ENCODE data around the gene RCBTB1.
A peak's percentile ranks its signal among the peaks of the same experiment; 100 is the strongest.
"Not testable (repeated sequence)": the region's sequence is repeated elsewhere in the genome, so short reads cannot be mapped to it uniquely, and the experiment has no call there.

Gene RCBTB1

GRCh38 chr13:49604570-49604969 lies 19.2 kb upstream of the RCBTB1 start:
- DNase-seq (ENCODE audit: low read depth): no peak

GRCh38 chr13:49602615-49603014 lies 17.3 kb upstream of the RCBTB1 start:
- not testable (repeated sequence) for DNase-seq (ENCODE audit: low read depth)

DNA sequence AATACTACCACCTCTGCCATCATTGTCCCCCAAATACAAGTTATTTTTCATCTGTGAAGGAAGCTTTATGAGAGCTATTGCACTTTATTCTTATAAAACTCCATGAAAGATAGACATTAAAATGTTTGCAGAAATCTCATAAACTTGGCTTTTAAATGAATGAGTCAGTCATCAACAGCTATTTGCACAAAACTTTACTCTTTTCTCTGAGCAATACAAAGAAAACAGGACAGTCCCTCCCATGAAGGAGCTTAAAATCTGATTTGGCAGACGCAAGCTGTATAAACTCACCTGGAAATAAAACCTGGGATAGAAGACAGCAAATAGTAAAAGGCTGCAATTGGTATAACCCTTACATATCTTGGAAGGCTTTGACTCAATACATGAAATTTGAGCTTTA lies 16.6 kb upstream of the RCBTB1 start:
- no peak for DNase-seq (ENCODE audit: low read depth)

DNA sequence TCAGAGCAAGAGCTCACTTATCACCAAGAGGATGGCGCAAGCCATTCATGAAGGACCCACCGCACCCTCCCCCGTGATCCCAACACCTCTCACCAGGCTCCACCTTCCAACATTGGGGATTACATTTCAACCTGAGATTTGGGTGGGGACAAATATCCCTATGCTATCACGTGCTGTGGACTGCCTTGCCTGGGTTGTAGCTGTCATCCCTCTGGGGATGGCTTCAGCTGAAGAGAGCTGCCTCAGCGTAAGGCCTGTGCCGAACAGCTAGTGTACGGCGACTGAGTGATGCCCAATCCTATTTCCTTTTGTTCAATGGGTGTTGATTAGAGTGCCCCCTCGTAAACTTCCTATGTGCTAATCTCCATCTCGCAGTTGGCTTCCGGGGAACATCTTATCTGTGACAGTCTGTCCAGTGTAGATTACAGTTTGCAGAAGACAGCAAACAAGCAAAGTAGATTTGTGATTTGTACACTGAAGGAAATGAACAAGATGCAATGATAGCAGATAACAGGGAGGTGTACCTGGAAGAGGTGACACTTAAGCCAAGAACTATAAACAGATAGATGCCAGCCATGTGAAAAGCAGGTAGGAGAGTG lies 11.8 kb upstream of the RCBTB1 start:
- no peak for DNase-seq (ENCODE audit: low read depth)

DNA sequence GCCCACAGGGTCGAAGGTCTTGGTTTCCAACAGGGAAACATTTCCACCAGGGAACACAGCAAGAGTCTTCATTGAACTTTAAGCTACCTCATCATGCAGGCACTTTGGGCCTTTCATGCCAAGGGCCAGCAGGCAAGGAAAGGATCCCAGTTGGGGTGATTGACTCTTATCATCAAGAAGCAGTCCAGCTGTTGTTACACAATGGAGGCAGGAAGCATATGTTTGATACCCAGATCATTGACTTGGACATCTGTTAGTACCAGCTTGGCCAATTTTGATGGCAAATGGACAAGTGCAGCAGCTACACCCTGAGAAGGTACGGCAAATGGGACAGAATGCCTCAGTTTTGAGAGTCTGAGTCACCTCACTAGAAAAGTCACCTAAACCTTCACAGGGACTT lies 10.9 kb upstream of the RCBTB1 start:
- DNase-seq (ENCODE audit: low read depth): no peak

GRCh38 chr13:49594576-49594975 lies 9.2 kb upstream of the RCBTB1 start:
- DNase-seq (ENCODE audit: low read depth): no peak

DNA sequence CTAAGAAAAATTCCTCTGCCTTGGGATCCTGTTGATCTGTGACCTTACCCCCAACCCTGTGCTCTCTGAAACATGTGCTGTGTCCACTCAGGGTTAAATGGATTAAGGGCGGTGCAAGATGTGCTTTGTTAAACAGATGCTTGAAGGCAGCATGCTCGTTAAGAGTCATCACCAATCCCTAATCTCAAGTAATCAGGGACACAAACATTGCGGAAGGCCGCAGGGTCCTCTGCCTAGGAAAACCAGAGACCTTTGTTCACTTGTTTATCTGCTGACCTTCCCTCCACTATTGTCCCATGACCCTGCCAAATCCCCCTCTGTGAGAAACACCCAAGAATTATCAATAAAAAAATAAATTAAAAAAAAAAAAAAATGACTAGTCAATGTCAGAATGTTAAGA lies 8.5 kb upstream of the RCBTB1 start:
- not testable (repeated sequence) for DNase-seq (ENCODE audit: low read depth)

- not testable (repeated sequence) for DNase-seq (ENCODE audit: low read depth)
These were observed 5.4 kb upstream of the RCBTB1 start for GRCh38 chr13:49590714-49591113.

- peak; percentile 54 for DNase-seq (ENCODE audit: low read depth)
These were observed 2.0 kb upstream of the RCBTB1 start for GRCh38 chr13:49587311-49587847.

DNA sequence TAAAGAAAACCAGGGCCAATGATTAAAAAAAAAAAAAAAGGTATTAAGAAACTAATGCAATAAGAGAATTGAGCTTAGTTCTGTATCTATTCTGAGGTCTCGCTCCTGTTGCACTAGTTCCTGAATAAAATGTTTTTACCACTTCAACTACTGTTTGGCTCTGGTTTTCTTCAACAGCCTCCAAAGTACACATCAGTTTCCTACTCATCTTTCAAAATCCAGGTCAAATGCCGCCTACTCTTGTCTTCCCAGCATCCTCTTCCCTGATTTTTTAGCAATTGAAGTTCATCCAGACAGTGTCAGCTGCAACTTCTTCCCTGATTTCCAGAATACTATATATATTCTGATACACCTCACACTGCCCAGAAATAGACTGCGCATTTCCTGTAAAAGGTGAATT lies 1.4 kb upstream of the RCBTB1 start:
- DNase-seq (ENCODE audit: low read depth): no peak

DNA sequence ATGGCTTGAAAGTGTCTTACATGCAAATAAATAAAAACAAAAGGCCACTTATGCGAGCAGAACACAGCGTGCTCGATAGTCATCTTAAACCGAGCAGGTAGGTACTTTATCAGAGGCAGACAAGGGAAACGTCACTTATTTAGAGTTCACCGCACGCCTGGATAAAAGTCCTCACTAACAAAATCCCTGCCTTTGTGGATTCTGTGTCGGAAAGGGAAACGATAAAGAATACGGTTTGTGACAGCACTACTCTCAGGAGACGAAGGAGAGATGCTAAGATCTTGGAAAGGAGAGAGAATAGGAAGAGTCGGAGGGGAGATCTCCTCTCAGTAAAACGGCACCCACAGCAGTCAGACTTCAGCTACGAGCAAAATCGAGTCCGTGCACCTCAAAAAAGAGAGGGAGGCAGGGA lies 581 bp downstream of the RCBTB1 start:
- no peak for DNase-seq (ENCODE audit: low read depth)

DNA sequence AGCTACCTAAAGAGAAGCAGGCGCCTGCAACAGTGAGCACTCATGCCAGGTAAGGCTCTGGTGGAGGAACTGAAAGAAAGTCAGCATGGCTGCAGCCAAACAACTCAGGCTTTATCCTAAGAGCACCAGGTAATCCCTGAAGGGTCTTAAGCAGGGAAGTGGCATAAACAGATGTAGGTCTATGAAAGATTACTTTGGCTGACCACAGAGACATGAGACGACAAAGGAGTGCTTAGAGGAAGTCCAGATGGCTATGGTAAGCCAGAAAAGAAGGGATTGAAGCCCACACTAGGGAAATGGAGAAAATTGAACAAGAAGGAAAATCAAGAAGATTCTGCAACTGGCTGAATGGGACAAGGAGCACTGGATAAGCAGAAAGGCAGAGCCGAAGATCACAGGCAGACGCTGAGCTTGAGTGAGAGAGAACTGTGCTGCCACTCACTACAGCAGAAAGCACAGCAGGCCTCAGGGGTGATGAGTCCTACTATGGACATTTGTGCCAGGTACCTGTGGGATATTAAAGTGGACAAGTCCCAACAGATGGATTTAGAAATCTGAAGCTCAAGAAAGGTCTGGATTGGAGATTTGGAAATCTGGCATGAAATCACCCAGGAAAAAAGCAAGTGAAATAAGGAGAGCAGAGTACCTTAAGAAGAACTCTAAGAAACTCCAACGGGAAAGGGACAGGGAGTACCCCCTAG lies 4.2 kb downstream of the RCBTB1 start:
- no peak for DNase-seq (ENCODE audit: low read depth)

- DNase-seq (ENCODE audit: low read depth): no peak
These were observed 5.9 kb downstream of the RCBTB1 start for GRCh38 chr13:49579501-49579900.

DNA sequence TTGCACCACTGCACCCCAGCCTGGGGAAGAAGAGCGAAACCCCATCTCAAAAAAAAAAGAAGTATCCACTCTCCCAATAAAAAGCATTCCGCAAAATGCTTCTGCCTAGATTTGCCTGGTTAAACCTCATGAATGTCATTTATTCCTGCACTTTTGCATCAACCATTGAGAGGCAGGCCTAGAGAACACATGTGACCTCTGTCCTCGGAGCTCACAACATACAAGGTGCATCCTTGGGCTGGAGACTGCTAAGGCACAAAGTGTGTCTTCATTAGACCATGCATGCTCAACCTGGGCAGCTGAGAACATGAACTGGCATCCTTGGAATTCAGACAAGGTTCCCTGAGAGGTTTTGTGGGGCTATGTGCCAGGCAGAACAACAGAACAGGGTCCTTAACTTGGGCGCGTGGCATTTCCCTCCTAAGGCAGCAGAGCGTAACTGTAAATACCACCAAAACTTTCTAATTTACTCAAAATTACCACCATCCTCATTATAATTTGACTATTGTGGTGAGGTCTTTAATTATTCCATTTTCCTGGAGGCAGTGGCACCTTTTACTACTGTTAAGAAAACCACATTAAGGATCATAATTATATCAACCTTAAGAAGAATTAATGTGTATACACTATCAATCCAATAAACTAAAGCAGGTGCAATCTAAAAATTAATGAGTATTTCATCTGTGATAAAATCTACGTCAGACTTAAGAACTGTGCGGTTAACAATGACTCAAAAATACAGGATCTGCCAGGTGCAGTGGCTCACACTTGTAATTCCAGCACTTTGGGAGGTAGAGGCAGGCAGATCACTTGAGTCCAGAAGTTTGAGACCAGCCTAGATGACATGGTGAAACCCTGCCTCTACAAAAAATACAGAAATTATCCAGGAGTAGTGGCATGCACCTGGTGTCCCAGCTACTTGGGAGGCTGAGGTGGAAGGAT lies 13.8 kb downstream of the RCBTB1 start:
- DNase-seq (ENCODE audit: low read depth): no peak

GRCh38 chr13:49569993-49570689 lies 15.2 kb downstream of the RCBTB1 start:
- DNase-seq (ENCODE audit: low read depth): no peak

- no peak for DNase-seq (ENCODE audit: low read depth)
These were observed 17.9 kb downstream of the RCBTB1 start for GRCh38 chr13:49567491-49567890.

DNA sequence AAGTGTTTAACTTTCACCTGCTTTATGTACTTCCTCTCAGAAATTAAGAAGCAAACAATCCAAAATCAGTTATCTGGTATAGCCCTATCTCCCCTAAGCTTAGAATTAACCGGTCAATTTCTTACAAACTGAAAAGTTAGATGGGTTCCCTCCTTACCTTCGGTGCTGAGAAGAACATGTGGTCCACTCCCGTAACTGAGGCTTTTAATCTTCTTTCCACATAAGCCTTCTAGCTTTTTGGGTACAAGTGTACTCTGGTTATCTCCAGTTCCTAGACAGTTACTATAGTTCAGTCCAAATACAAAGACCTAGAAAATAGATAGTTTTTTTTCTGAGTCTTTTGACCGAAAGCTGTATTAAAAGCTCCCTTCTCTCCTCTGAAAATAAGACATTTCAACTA lies 18.9 kb downstream of the RCBTB1 start:
- no peak for DNase-seq (ENCODE audit: low read depth)

GRCh38 chr13:49565461-49565860 lies 19.9 kb downstream of the RCBTB1 start:
- not testable (repeated sequence) for DNase-seq (ENCODE audit: low read depth)

- no peak for DNase-seq (ENCODE audit: low read depth)
These were observed 21.8 kb downstream of the RCBTB1 start for GRCh38 chr13:49563516-49563915.

DNA sequence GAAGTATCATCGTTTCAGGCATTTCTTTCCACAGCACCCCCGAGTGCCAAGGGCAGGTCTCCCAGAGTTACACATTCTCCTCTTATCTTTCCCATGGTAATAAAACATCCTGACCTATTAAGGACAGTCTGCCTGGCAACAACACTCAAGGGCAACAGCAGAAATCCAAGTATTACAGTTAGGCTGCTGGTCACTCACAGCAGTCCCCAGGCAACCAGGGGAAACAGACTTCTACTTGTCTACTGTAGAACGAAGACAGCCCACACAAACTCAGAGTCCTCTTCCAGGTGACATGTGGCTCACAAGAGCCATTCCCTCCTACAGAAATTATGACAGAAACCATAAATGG lies 24.3 kb downstream of the RCBTB1 start:
- no peak for DNase-seq (ENCODE audit: low read depth)

GRCh38 chr13:49560270-49561061 lies 24.9 kb downstream of the RCBTB1 start:
- DNase-seq (ENCODE audit: low read depth): no peak

All from non-pigmented ciliary epithelial cell (primary cell).